ENCODE measurements around the gene TAF5L.

TAF5L gene

GRCh38 chr1:229665912-229666558 is 40.1 kb upstream of the TAF5L start:
- TF ChIP-seq CTCF (IDR thresholded peaks at IDR 0.05; ENCODE audit: borderline replicate concordance, insufficient read depth, low read depth, low read length) = no peak
- no peak overlapping the region for H3K4me3 ChIP-seq (ENCODE audit: low read depth, low read length)

DNA sequence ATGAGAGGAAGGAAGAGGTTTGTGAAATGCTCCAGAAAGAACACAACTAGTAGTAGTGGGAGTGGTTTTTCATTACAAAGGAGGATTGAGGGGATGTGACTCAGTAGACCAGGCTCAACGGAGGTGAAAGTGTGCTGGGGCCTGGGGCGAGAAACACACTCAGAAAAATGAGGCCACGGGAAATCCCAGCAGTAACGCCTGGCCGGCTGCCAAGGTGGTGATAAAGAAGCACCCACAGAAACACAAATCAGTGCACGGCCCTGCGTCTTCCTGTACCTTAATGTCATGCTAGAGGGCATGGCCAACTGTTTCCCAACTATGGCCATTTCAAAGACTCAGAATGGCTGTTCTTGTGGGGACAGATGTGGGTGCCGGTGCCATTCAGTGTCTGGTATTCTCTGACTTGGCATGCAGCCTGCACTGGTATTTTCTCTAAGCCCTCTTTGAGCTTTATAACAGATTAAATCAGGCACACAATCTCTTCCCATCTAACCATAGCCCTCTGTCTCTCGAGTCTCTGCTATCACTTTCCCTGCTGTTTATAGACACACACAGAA is 38.3 kb upstream of the TAF5L start:
- H3K4me3 ChIP-seq (ENCODE audit: low read depth, low read length) = no peak overlapping the region
- TF ChIP-seq CTCF (IDR thresholded peaks at IDR 0.05; ENCODE audit: borderline replicate concordance, insufficient read depth, low read depth, low read length) = no peak

GRCh38 chr1:229661897-229662296 is 36.0 kb upstream of the TAF5L start:
- H3K4me3 ChIP-seq (ENCODE audit: low read depth, low read length) = no peak overlapping the region
- no peak for TF ChIP-seq CTCF (IDR thresholded peaks at IDR 0.05; ENCODE audit: borderline replicate concordance, insufficient read depth, low read depth, low read length)

GRCh38 chr1:229661022-229661877 is 35.3 kb upstream of the TAF5L start:
- TF ChIP-seq CTCF (IDR thresholded peaks at IDR 0.05; ENCODE audit: borderline replicate concordance, insufficient read depth, low read depth, low read length) = peak; percentile 90

DNA sequence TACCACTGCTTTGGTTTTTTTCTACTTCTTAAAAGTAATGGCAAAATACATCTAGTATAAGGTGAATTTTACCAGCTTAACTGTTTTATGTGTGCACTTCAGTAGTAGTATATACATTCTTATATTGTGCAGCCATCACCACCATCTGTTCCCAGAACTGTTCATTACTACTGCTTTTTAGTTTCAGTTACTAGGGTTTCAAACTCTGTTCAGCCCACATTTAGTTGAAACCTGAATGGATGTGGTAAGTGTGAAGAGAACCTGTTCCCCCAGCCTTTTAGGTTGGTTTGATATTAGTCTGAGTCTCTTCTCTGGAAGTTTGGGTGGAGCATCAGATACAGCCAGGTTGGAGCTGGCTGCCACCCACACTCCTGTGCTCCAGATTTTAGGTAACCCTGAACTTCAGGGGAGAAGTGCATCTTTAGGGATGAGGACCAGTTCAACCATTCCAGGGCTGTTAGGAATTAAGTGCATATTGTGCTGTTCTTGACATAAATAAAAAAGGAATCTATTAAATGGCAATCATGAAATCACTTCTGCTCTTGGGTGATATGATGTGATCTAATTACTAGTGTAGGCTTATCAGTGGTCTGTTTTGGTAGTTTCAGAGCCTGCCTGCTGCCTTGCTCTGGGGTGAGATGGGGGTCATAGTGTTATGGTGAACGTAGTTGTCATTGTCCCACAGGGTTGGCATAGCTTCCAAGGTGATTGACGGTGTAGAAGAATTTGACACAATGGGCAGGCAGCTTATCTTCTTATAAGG is 32.3 kb upstream of the TAF5L start:
- no peak overlapping the region for H3K4me3 ChIP-seq (ENCODE audit: low read depth, low read length)
- TF ChIP-seq CTCF (IDR thresholded peaks at IDR 0.05; ENCODE audit: borderline replicate concordance, insufficient read depth, low read depth, low read length) = no peak

More at GRCh38 chr1:229661022-229661877, 35.3 kb upstream of the TAF5L start:
- H3K4me3 ChIP-seq (ENCODE audit: low read depth, low read length) = no peak overlapping the region

- H3K4me3 ChIP-seq (ENCODE audit: low read depth, low read length) = no peak overlapping the region
Measured at GRCh38 chr1:229655781-229656180, 29.9 kb upstream of the TAF5L start.

More at GRCh38 chr1:229655781-229656180, 29.9 kb upstream of the TAF5L start:
- no peak for TF ChIP-seq CTCF (IDR thresholded peaks at IDR 0.05; ENCODE audit: borderline replicate concordance, insufficient read depth, low read depth, low read length)
